GM19238 (cell line): ENCODE measurements around the gene ICAM1.
A peak's percentile ranks its signal among the peaks of the same experiment; 100 is the strongest.

ENCODE experiments used
- DNase-seq: peaks from one replicate; pipeline ENCODE4 v3.0.0; 2011; ENCODE audit warnings: low spot score; ENCODE audit not compliant: insufficient read length

Gene ICAM1

GRCh38 chr19:10321417-10321797 lies 50.5 kb downstream of the ICAM1 start:
- DNase-seq = no peak

- DNase-seq = no peak
Measured at GRCh38 chr19:10321874-10322835, 51.2 kb downstream of the ICAM1 start.

GRCh38 chr19:10325732-10326131 lies 54.8 kb downstream of the ICAM1 start:
- no peak for DNase-seq

GRCh38 chr19:10327793-10328192 lies 56.9 kb downstream of the ICAM1 start:
- no peak for DNase-seq

GRCh38 chr19:10328558-10329429 lies 57.9 kb downstream of the ICAM1 start:
- no peak for DNase-seq

- no peak for DNase-seq
Measured at GRCh38 chr19:10329555-10329954, 58.6 kb downstream of the ICAM1 start.

- no peak for DNase-seq
Measured at GRCh38 chr19:10332158-10332964, 61.4 kb downstream of the ICAM1 start.

GRCh38 chr19:10332965-10333757 lies 62.2 kb downstream of the ICAM1 start, which contains the start of gene RAVER1:
RAVER1 (minus strand) TSS chr19:10333529; CDS start chr19:10333507, 22 bp downstream.
- peak; percentile 99 for DNase-seq

GRCh38 chr19:10333758-10334587 lies 63.1 kb downstream of the ICAM1 start:
- DNase-seq = no peak

GRCh38 chr19:10334588-10335351 lies 63.9 kb downstream of the ICAM1 start:
- no peak for DNase-seq

- no peak for DNase-seq
Measured at GRCh38 chr19:10335352-10335985, 64.5 kb downstream of the ICAM1 start.
